ENCODE results near the gene PSMC5.
"Not testable (repeated sequence)": the region's sequence is repeated elsewhere in the genome, so short reads cannot be mapped to it uniquely, and the experiment has no call there.

Gene PSMC5

GRCh38 chr17:63827002-63827800 lies at the start of gene PSMC5, which contains the start of gene FTSJ3:
TSS of gene PSMC5 (plus strand) at chr17:63827431. CDS start at chr17:63827491, 60 bp downstream.
TSS of gene FTSJ3 (minus strand) at chr17:63827663. CDS start at chr17:63826902, 761 bp downstream.
- DNase-seq (ENCODE audit: low spot score): peak; percentile 94

- no peak for DNase-seq (ENCODE audit: low spot score)
These were observed 46.7 kb upstream of the PSMC5 start for GRCh38 chr17:63780507-63780906.

- DNase-seq (ENCODE audit: low spot score): no peak
These were observed 46.3 kb upstream of the PSMC5 start for GRCh38 chr17:63780928-63781327.

- no peak for DNase-seq (ENCODE audit: low spot score)
These were observed 43.7 kb upstream of the PSMC5 start for GRCh38 chr17:63783522-63783921.

- DNase-seq (ENCODE audit: low spot score): no peak
These were observed 41.7 kb upstream of the PSMC5 start for GRCh38 chr17:63785556-63785955.

GRCh38 chr17:63786117-63786516 lies 41.1 kb upstream of the PSMC5 start:
- DNase-seq (ENCODE audit: low spot score): no peak

GRCh38 chr17:63786971-63787711 lies 40.1 kb upstream of the PSMC5 start:
- DNase-seq (ENCODE audit: low spot score): no peak

- no peak for DNase-seq (ENCODE audit: low spot score)
These were observed 37.2 kb upstream of the PSMC5 start for GRCh38 chr17:63790057-63790456.

GRCh38 chr17:63792055-63792729 lies 35.0 kb upstream of the PSMC5 start:
- no peak for DNase-seq (ENCODE audit: low spot score)

- DNase-seq (ENCODE audit: low spot score): not testable (repeated sequence)
These were observed 30.9 kb upstream of the PSMC5 start for GRCh38 chr17:63796375-63796774.

- no peak for DNase-seq (ENCODE audit: low spot score)
These were observed 28.6 kb upstream of the PSMC5 start for GRCh38 chr17:63798572-63799106.

GRCh38 chr17:63800783-63801182 lies 26.4 kb upstream of the PSMC5 start:
- no peak for DNase-seq (ENCODE audit: low spot score)

- DNase-seq (ENCODE audit: low spot score): no peak
These were observed 22.9 kb upstream of the PSMC5 start for GRCh38 chr17:63804328-63804727.

- DNase-seq (ENCODE audit: low spot score): no peak
These were observed 21.6 kb upstream of the PSMC5 start for GRCh38 chr17:63805591-63805990.

- no peak for DNase-seq (ENCODE audit: low spot score)
These were observed 17.3 kb upstream of the PSMC5 start for GRCh38 chr17:63809970-63810369.

- DNase-seq (ENCODE audit: low spot score): no peak
These were observed 11.1 kb upstream of the PSMC5 start for GRCh38 chr17:63816123-63816522.

GRCh38 chr17:63816669-63817068 lies 10.6 kb upstream of the PSMC5 start:
- no peak for DNase-seq (ENCODE audit: low spot score)

- no peak for DNase-seq (ENCODE audit: low spot score)
These were observed 9.4 kb upstream of the PSMC5 start for GRCh38 chr17:63817736-63818385.

GRCh38 chr17:63819131-63819530 lies 8.1 kb upstream of the PSMC5 start:
- DNase-seq (ENCODE audit: low spot score): no peak

GRCh38 chr17:63819585-63820537 lies 7.4 kb upstream of the PSMC5 start:
- DNase-seq (ENCODE audit: low spot score): no peak
